HEK293 (cell line): Measurements from ENCODE around the gene MAGEH1.
"Not testable (repeated sequence)": the region's sequence is repeated elsewhere in the genome, so short reads cannot be mapped to it uniquely, and the experiment has no call there.

Source experiments
- BCL11B ChIP-seq: fragments of 450-650 bp; formaldehyde crosslinking; IDR thresholded peaks from 2 replicates; pipeline ENCODE4 v1.5.1; 2016; ENCODE audit warnings: low read depth, missing biosample characterization, missing genetic modification characterization
- HOXD13 ChIP-seq: sonication (generic); formaldehyde crosslinking; IDR thresholded peaks from 2 replicates; pipeline ENCODE4 v1.8.0; 2022; ENCODE audit warnings: missing genetic modification reagents, borderline replicate concordance
- TCF7L2 ChIP-seq: IDR thresholded peaks from 2 replicates; pipeline ENCODE4 v1.6.1; 2011; ENCODE audit warnings: low read depth, mild to moderate bottlenecking, inconsistent platforms, low read length, moderate library complexity, borderline replicate concordance
- ZBTB7A ChIP-seq: fragments of 450-650 bp; formaldehyde crosslinking; IDR thresholded peaks from 2 replicates; pipeline ENCODE4 v1.5.1; 2016; ENCODE audit warnings: low read depth, missing biosample characterization, missing genetic modification characterization
- ZNF146 ChIP-seq: fragments of 450-650 bp; formaldehyde crosslinking; IDR thresholded peaks from 2 replicates; pipeline ENCODE4 v1.5.1; 2016; ENCODE audit warnings: missing biosample characterization, missing genetic modification characterization
- ZNF169 ChIP-seq: fragments of 450-650 bp; formaldehyde crosslinking; IDR thresholded peaks from 2 replicates; pipeline ENCODE4 v1.5.1; 2016; ENCODE audit warnings: missing biosample characterization, missing genetic modification characterization
- ZNF311 ChIP-seq: fragments of 450-650 bp; formaldehyde crosslinking; IDR thresholded peaks from 2 replicates; pipeline ENCODE4 v1.5.1; 2017; ENCODE audit warnings: missing biosample characterization, missing genetic modification characterization, borderline replicate concordance
- ZNF600 ChIP-seq: fragments of 450-650 bp; formaldehyde crosslinking; IDR thresholded peaks from 2 replicates; pipeline ENCODE4 v1.5.1; 2016; ENCODE audit warnings: missing biosample characterization, missing genetic modification characterization
- ZNF658 ChIP-seq: fragments of 450-650 bp; formaldehyde crosslinking; IDR thresholded peaks from 2 replicates; pipeline ENCODE4; 2016; ENCODE audit warnings: missing biosample characterization, missing genetic modification characterization
- ZXDB ChIP-seq: fragments of 450-650 bp; formaldehyde crosslinking; IDR thresholded peaks from 2 replicates; pipeline ENCODE4 v1.5.1; 2016; ENCODE audit warnings: missing biosample characterization, missing genetic modification characterization
- TF ChIP-seq, protein P1 (sequence below): fragments of 450-650 bp; formaldehyde crosslinking; IDR thresholded peaks from 2 replicates; pipeline ENCODE4 v1.5.1; 2017; ENCODE audit warnings: missing biosample characterization, missing genetic modification characterization
- TF ChIP-seq, protein P2 (sequence below): fragments of 450-650 bp; formaldehyde crosslinking; IDR thresholded peaks from 2 replicates; pipeline ENCODE4 v1.5.1; 2016; ENCODE audit warnings: missing biosample characterization, missing genetic modification characterization
- TF ChIP-seq, protein P3 (sequence below): fragments of 450-650 bp; formaldehyde crosslinking; IDR thresholded peaks from 2 replicates; pipeline ENCODE4 v1.5.1; 2016; ENCODE audit warnings: missing biosample characterization, missing genetic modification characterization

DNA sequence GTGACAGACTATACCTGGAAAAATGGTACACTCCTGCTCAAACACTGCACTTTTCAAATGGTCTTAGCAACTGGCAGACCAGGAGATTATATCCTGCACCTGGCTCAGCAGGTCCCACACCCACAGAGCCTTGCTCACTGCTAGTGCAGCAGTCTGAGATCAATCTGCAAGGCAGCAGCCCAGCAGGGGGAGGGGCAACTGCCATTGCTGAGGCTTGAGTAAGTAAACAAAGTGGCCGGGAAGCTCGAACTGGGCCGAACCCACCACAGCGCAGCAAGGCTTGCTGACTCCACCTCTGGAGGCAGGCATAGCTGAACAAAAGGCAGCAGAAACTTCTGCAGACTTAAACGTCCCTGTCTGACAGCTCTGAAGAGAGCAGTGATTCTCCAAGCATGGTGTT, 8.5 kb upstream of the MAGEH1 start:
- not testable (repeated sequence) for TF ChIP-seq ZNF311; ZBTB7A (tag by site-specific recombination); ZNF658 (tag by site-specific recombination); ZNF600; TCF7L2; ZNF169 (tag by site-specific recombination); HOXD13 (CRISPR knock-in tag); ZXDB (tag by site-specific recombination); ZNF146 (tag by site-specific recombination); BCL11B (tag by site-specific recombination)
- TF ChIP-seq, protein P1, sequence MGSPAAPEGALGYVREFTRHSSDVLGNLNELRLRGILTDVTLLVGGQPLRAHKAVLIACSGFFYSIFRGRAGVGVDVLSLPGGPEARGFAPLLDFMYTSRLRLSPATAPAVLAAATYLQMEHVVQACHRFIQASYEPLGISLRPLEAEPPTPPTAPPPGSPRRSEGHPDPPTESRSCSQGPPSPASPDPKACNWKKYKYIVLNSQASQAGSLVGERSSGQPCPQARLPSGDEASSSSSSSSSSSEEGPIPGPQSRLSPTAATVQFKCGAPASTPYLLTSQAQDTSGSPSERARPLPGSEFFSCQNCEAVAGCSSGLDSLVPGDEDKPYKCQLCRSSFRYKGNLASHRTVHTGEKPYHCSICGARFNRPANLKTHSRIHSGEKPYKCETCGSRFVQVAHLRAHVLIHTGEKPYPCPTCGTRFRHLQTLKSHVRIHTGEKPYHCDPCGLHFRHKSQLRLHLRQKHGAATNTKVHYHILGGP (tag by site-specific recombination), result not testable (repeated sequence)
- TF ChIP-seq, protein P2, sequence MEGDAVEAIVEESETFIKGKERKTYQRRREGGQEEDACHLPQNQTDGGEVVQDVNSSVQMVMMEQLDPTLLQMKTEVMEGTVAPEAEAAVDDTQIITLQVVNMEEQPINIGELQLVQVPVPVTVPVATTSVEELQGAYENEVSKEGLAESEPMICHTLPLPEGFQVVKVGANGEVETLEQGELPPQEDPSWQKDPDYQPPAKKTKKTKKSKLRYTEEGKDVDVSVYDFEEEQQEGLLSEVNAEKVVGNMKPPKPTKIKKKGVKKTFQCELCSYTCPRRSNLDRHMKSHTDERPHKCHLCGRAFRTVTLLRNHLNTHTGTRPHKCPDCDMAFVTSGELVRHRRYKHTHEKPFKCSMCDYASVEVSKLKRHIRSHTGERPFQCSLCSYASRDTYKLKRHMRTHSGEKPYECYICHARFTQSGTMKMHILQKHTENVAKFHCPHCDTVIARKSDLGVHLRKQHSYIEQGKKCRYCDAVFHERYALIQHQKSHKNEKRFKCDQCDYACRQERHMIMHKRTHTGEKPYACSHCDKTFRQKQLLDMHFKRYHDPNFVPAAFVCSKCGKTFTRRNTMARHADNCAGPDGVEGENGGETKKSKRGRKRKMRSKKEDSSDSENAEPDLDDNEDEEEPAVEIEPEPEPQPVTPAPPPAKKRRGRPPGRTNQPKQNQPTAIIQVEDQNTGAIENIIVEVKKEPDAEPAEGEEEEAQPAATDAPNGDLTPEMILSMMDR (tag by site-specific recombination), result not testable (repeated sequence)
- TF ChIP-seq, protein P3, sequence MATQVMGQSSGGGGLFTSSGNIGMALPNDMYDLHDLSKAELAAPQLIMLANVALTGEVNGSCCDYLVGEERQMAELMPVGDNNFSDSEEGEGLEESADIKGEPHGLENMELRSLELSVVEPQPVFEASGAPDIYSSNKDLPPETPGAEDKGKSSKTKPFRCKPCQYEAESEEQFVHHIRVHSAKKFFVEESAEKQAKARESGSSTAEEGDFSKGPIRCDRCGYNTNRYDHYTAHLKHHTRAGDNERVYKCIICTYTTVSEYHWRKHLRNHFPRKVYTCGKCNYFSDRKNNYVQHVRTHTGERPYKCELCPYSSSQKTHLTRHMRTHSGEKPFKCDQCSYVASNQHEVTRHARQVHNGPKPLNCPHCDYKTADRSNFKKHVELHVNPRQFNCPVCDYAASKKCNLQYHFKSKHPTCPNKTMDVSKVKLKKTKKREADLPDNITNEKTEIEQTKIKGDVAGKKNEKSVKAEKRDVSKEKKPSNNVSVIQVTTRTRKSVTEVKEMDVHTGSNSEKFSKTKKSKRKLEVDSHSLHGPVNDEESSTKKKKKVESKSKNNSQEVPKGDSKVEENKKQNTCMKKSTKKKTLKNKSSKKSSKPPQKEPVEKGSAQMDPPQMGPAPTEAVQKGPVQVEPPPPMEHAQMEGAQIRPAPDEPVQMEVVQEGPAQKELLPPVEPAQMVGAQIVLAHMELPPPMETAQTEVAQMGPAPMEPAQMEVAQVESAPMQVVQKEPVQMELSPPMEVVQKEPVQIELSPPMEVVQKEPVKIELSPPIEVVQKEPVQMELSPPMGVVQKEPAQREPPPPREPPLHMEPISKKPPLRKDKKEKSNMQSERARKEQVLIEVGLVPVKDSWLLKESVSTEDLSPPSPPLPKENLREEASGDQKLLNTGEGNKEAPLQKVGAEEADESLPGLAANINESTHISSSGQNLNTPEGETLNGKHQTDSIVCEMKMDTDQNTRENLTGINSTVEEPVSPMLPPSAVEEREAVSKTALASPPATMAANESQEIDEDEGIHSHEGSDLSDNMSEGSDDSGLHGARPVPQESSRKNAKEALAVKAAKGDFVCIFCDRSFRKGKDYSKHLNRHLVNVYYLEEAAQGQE (tag by site-specific recombination), result not testable (repeated sequence)
